ENCODE data around the gene GALE.
"Not testable (repeated sequence)": the region's sequence is repeated elsewhere in the genome, so short reads cannot be mapped to it uniquely, and the experiment has no call there.

The GALE gene

DNA sequence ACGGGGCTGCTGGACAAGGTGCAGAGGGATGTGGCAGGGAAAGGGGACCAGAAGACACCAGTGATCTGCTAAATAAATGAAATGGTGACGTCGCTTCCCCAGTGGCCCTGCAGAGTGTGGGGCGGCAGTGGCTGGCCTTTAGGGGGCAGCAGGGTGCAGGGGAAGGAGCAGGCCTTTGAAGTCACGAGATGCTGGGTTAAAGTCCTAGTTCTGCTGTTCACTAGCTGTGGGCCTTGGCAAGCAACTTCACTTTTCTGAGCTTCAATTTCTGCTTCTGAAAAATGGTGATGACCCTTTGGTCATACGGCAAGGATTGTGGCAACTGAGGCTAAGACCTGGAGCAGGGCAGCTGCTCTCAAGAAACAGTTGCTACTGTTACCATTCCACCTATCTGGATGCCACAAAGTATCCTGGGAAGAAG is 9.2 kb upstream of the GALE start:
- DNase-seq (ENCODE audit: low read depth in 2 of 2): peak; percentile 55 to 69

- no peak for DNase-seq (ENCODE audit: low read depth in 2 of 2)
Observed at GRCh38 chr1:23807453-23807852, 6.9 kb upstream of the GALE start.

DNA sequence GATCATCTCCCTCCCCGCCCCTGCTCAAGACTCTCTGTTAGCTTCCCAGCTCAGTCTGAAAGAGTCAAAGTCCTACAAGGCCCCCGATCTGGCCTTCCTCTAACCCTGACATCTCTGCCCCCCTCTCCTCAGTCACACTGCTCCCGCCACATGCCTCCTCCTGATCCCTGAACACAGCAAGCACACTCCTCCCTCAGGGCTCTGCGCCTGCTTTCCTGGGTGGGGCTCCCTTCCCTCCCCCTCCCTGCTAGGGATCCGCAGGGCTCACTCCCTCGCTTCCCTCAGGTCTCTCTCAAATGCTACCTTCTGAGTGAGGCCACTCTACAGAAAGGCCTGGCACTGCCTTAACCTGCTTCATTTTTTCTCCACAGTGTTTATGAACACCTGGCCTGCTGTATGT is 5.7 kb upstream of the GALE start:
- DNase-seq (ENCODE audit: low read depth in 2 of 2): no peak

GRCh38 chr1:23805025-23805424 is 4.5 kb upstream of the GALE start:
- DNase-seq (ENCODE audit: low read depth in 2 of 2): no peak

- no peak for DNase-seq (ENCODE audit: low read depth in 2 of 2)
Observed at GRCh38 chr1:23804183-23804835, 3.8 kb upstream of the GALE start.

- no peak for DNase-seq (ENCODE audit: low read depth in 2 of 2)
Observed at GRCh38 chr1:23803674-23804073, 3.1 kb upstream of the GALE start.

GRCh38 chr1:23802809-23803342 is 2.3 kb upstream of the GALE start:
- not testable (repeated sequence) for DNase-seq (ENCODE audit: low read depth in 2 of 2)

- DNase-seq (ENCODE audit: low read depth in 2 of 2): no peak
Observed at GRCh38 chr1:23801876-23802275, 1.3 kb upstream of the GALE start.

DNA sequence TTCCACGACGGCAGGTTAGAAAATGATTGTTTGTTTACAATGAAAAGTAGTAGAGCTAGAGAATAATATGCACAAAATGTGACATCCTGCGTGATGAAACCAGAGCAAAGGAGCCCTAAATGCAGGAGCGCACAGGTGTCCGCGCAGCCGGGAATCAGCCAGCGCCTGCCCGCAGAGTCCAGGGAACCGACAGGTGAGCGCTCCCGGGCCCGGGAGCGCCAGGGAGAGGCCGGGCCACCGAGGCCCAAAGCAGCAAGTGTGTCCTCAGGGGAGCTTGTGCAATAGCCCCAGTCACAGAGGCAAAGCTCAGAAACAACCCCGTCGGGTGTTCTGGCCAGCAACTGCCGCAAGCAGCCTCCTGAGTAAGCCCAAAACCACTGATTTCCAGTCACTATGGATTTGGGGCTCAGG is 789 bp upstream of the GALE start:
- DNase-seq (ENCODE audit: low read depth in 2 of 2): no peak

GRCh38 chr1:23799570-23800399 is 769 bp downstream of the GALE start:
- no peak for DNase-seq (ENCODE audit: low read depth in 2 of 2)

- no peak for DNase-seq (ENCODE audit: low read depth in 2 of 2)
Observed at GRCh38 chr1:23799255-23799569, 1.3 kb downstream of the GALE start.

DNA sequence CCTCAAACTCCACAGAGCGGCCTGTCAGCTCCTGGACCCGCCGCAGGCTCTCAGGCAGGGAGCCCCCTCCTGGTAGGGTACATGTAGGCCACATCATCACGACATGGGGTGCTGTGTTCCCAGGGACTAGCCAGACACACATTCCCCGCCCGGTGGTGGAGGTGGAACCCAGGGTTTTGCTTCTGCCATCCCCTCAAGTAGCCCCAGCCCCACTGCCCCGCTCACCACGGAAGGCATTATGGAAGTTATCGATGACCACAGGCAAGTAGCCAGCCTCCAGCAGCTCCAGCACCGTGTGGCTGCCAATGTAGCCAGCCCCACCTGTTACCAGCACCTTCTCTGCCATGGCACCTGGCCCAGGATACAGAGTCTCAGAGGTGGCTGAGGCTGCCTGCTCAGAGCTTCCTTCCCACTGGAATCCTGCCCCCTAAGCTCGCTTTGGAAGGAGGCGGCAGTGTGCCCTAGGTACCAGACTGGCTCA is 1.9 kb downstream of the GALE start:
- no peak for DNase-seq (ENCODE audit: low read depth in 2 of 2)

- DNase-seq (ENCODE audit: low read depth in 2 of 2): no peak
Observed at GRCh38 chr1:23797478-23798448, 2.8 kb downstream of the GALE start.

- no peak for DNase-seq (ENCODE audit: low read depth in 2 of 2)
Observed at GRCh38 chr1:23796466-23797271, 3.9 kb downstream of the GALE start.

DNA sequence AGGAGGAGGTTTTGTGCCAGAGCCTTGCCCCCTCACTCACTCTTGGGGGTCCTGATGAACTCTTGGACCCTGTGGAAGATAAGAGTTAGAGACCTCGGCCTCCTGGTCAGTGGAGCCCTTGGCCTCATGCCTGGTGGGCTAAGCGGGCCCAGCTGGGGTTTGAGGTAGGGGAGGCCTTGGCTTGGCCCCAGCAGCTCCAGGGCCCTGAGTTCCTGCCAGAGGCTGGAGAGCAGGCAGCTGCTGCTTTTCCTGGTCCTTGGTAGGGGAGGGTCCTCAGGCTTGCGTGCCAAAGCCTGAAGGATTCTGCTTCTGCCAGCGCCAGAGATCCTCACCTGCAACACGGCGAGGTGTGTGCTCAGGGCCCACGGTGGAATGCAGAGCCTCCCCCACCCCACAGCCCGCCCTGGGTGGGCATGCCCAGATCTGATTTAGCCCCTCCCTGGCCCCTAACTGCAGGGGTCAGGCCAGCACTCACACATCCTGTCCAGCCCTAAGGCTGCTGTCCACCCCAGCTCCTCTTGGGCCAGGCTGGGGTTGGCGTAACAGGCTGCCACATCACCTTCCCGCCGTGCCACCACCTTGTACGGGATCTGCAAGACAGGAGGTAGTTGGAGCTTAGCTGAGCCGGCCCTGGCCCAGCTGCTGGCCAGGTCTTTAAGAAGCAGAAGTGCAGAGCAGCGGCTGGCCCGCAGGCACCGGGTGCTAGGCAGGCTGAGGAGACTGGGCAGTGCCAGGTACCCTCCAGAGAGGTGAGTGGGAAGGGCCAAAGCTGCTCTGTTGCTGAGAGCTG is 4.7 kb downstream of the GALE start:
- DNase-seq (ENCODE audit: low read depth in 2 of 2): no peak

DNA sequence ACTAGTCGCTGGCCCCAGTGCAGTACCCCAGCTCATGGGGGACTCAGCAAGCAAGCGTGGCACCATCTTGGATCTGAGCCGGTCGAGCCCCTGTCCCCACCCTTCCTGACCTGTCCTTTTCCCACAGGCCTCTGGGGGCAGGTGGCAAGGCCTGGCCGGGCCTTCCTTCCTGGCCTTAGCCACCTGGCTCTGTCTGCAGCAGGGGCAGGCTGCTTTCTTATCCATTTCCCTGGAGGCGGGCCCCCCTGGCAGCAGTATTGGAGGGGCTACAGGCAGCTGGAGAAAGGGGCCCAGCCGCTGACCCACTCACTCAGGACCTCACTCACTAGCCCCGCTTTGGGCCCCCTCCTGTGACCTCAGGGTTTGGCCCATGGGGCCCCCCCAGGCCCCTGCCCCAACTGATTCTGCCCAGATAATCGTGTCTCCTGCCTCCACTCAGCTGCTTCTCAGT is 5.8 kb downstream of the GALE start:
- not testable (repeated sequence) for DNase-seq (ENCODE audit: low read depth in 2 of 2)

GRCh38 chr1:23793861-23794731 is 6.5 kb downstream of the GALE start:
- no peak for DNase-seq (ENCODE audit: low read depth in 2 of 2)

GRCh38 chr1:23793018-23793781 is 7.4 kb downstream of the GALE start:
- DNase-seq (ENCODE audit: low read depth in 2 of 2): no peak

All from stimulated activated CD8-positive, alpha-beta memory T cell treated with anti-CD3 and anti-CD28 coated beads, Interleukin-2, amount 100 ng/mL, for 1 hour (primary cell).